GM10248 (cell line): ENCODE measurements around the gene TMEM82.

Experiments
- CTCF ChIA-PET: fragments of 300-600 bp; sonication (Branson Sonifier 250); formaldehyde crosslinking; extraction: SDS; loops from one replicate; lab custom pipeline; 2021; ENCODE audit warnings: antibody characterized with exemption; lab: Yijun Ruan, JAX
- POLR2A ChIA-PET: fragments of 350-650 bp; sonication (Branson Sonifier 250); formaldehyde crosslinking; extraction: SDS; loops from one replicate; lab custom pipeline; 2020; ENCODE audit warnings: antibody characterized with exemption; lab: Yijun Ruan, JAX
- DNase-seq: peaks from one replicate; pipeline ENCODE4 v3.0.0; 2012; ENCODE audit errors: extremely low spot score
- CTCF ChIP-seq: IDR thresholded peaks from 2 replicates; pipeline ENCODE4 v1.5.1; 2012; ENCODE audit warnings: mild to moderate bottlenecking, low read depth; ENCODE audit errors: extremely low read depth, missing control alignments, control extremely low read depth

The TMEM82 gene

GRCh38 chr1:15757575-15758342, 15.5 kb downstream of the TMEM82 start:
- no peak for TF ChIP-seq CTCF
- ChIA-PET POLR2A (no interaction called here), CTCF (interaction anchor here (1.3 kb wide), 1 partner anchor 9 kb away, joined by 3 read pairs; no protein-coding TSS in a partner anchor)
- DNase-seq = no peak

GRCh38 chr1:15758343-15758931, 16.1 kb downstream of the TMEM82 start, which contains the start of gene FBLIM1:
FBLIM1 (plus strand) TSS chr1:15758795; CDS start chr1:15764984, 6,189 bp downstream.
- DNase-seq = no peak
- CTCF ChIA-PET = no interaction called here
- TF ChIP-seq CTCF = no peak
- POLR2A ChIA-PET = no interaction called here

GRCh38 chr1:15758953-15759661, 16.8 kb downstream of the TMEM82 start:
- POLR2A ChIA-PET = no interaction called here
- CTCF ChIA-PET = no interaction called here
- no peak for TF ChIP-seq CTCF
- DNase-seq = no peak

- TF ChIP-seq CTCF = no peak
- ChIA-PET POLR2A (interaction anchor here (0.6 kb wide), 2 partner anchors 29 to 716 kb away, joined by 3 read pairs; no protein-coding TSS in a partner anchor), CTCF (interaction anchor here (0.6 kb wide), 1 partner anchor 988 kb away, joined by 3 read pairs; no protein-coding TSS in a partner anchor)
- no peak for DNase-seq
Observed at GRCh38 chr1:15760520-15761211, 18.4 kb downstream of the TMEM82 start.

- POLR2A ChIA-PET = no interaction called here
- CTCF ChIA-PET = interaction anchor here (0.6 kb wide), 1 partner anchor 989 kb away, joined by 3 read pairs; no protein-coding TSS in a partner anchor
- DNase-seq = no peak
- TF ChIP-seq CTCF = no peak
Observed at GRCh38 chr1:15761366-15762128, 19.2 kb downstream of the TMEM82 start.
